K562 (cell line): Measurements from ENCODE around the gene SMARCA4. TPM values are rescaled to one million over a fixed set of nuclear protein-coding genes. Genes with fewer than 3 reads are reported as not detected.

Experiments
- ATAC-seq: fragments of 200-7000 bp; cut with Tn5 transposase; 3 replicates; pipeline ENCODE4 v1.9.1; 2020; ENCODE audit warnings: moderate library complexity
- BruUV-seq: library from RNA; stranded (reverse); fragments of 400-500 nt; replicated peaks from 2 replicates; lab custom pipeline; 2021; lab: Mats Ljungman, UMichigan
- CTCF ChIA-PET: fragments of 300-600 bp; formaldehyde crosslinking; extraction: SDS; loops from one replicate; lab custom pipeline; 2021; ENCODE audit warnings: low intra/inter-chr PET ratio; lab: Yijun Ruan, JAX
- POLR2A ChIA-PET: fragments of 300-600, 350-650 bp; sonication (Branson Sonifier 250); formaldehyde crosslinking; extraction: SDS; loops from one replicate; lab custom pipeline; 2021; ENCODE audit warnings: antibody characterized with exemption, inconsistent platforms; lab: Yijun Ruan, JAX
- DNase-seq, 4 experiments: peaks; one replicate each; pipeline versions ENCODE4 v3.0.0 to v3.0.0-alpha.2; 2011 to 2018; ENCODE audit warnings: low spot score in 3 of 4, mixed read lengths in 3 of 4; ENCODE audit errors: extremely low read depth in 1 of 4
- FAIRE-seq: peaks from 2 replicates; lab custom pipeline; 2011; peaks lifted over from hg19 to GRCh38; lab: Jason Lieb, UNC
- H2AFZ ChIP-seq: 2 replicates; pipeline ENCODE4 v1.6.0; 2011; ENCODE audit warnings: low read depth, low read length, control low read depth, inconsistent platforms
- H3K27ac ChIP-seq: fragments of 200-600 bp; 3 replicates; pipeline ENCODE4 v1.8.0; 2011; ENCODE audit warnings: low read depth, mild to moderate bottlenecking, control low read depth, inconsistent platforms, low read length, moderate library complexity, mixed read lengths; ENCODE audit errors: extremely low read depth
- H3K27me3 ChIP-seq, 2 experiments: fragments of 300-600 bp in 1 of 2; 2 replicates in 1 of 2; 3 replicates in 1 of 2; pipeline versions ENCODE4 v1.6.0 to v1.8.0; 2011; ENCODE audit warnings: inconsistent platforms in 2 of 2, low read length in 2 of 2, mild to moderate bottlenecking in 1 of 2, mixed read lengths in 1 of 2, moderate library complexity in 1 of 2; ENCODE audit not compliant: control insufficient read depth in 2 of 2, insufficient read depth in 2 of 2
- H3K36me3 ChIP-seq: fragments of 300-600 bp; 3 replicates; pipeline ENCODE4 v1.8.0; 2011; ENCODE audit warnings: mild to moderate bottlenecking, low read length, inconsistent platforms; ENCODE audit not compliant: control insufficient read depth, insufficient read depth
- H3K4me1 ChIP-seq, 2 experiments: fragments of 200-600 bp in 1 of 2; replicated peaks in 1 of 2; 2 replicates in 1 of 2; 3 replicates in 1 of 2; pipeline versions ENCODE4 v1.5.1 to v1.8.0; 2011; ENCODE audit warnings: inconsistent platforms in 2 of 2, low read length in 2 of 2, mild to moderate bottlenecking in 1 of 2, mixed read lengths in 1 of 2, moderate library complexity in 1 of 2; ENCODE audit not compliant: control insufficient read depth in 2 of 2, insufficient read depth in 2 of 2
- H3K4me2 ChIP-seq: 2 replicates; pipeline ENCODE4 v1.6.1; 2011; ENCODE audit warnings: low read length, control low read depth, inconsistent platforms, mixed read lengths; ENCODE audit not compliant: insufficient read depth
- H3K4me3 ChIP-seq: fragments of 200-600 bp; sonication (generic), shearing (Covaris generic); 2 replicates; pipeline ENCODE4 v1.5.1; 2016; ENCODE audit warnings: control low read depth, inconsistent platforms
- H3K79me2 ChIP-seq: fragments of 200-600 bp; 3 replicates; pipeline ENCODE4 v1.8.0; 2011; ENCODE audit warnings: low read length, inconsistent platforms; ENCODE audit not compliant: control insufficient read depth, insufficient read depth
- H3K9ac ChIP-seq, 2 experiments: 2 replicates each; pipeline versions ENCODE4 v1.6.0 to v1.6.1; 2011; ENCODE audit warnings: low read depth in 2 of 2, low read length in 2 of 2, control low read depth in 1 of 2, inconsistent platforms in 1 of 2, mild to moderate bottlenecking in 1 of 2, mixed read lengths in 1 of 2; ENCODE audit not compliant: insufficient read depth in 1 of 2
- H3K9me1 ChIP-seq: one replicate; pipeline ENCODE4 v1.6.0; 2011; ENCODE audit warnings: inconsistent platforms, mild to moderate bottlenecking, low read length, moderate library complexity; ENCODE audit not compliant: control insufficient read depth, insufficient read depth
- H3K9me3 ChIP-seq: replicated peaks from 2 replicates; pipeline ENCODE4 v1.5.1; 2011; ENCODE audit warnings: low read depth, low read length, inconsistent platforms; ENCODE audit not compliant: control insufficient read depth, insufficient read depth
- H4K20me1 ChIP-seq: replicated peaks from 2 replicates; pipeline ENCODE4 v1.6.1; 2011; ENCODE audit warnings: low read length, inconsistent platforms, mixed read lengths; ENCODE audit not compliant: control insufficient read depth, insufficient read depth
- ARID2 ChIP-seq: fragments of 450-650 bp; IDR thresholded peaks from 2 replicates; pipeline ENCODE4 v1.6.1; 2017; ENCODE audit warnings: antibody characterized with exemption, mild to moderate bottlenecking
- DIDO1 ChIP-seq: fragments of 450-650 bp; IDR thresholded peaks from 2 replicates; pipeline ENCODE4 v1.6.1; 2016; ENCODE audit warnings: low read depth, missing biosample characterization, missing genetic modification characterization
- ESRRB ChIP-seq: fragments of 250-450 bp; sonication (Bioruptor Pico); IDR thresholded peaks from 2 replicates; pipeline ENCODE4 v1.5.0; 2020; ENCODE audit warnings: mild to moderate bottlenecking, moderate library complexity, borderline replicate concordance
- NUFIP1 ChIP-seq: fragments of 450-650 bp; IDR thresholded peaks from 2 replicates; pipeline ENCODE4 v1.6.1; 2018; ENCODE audit not compliant: partially characterized antibody
- POLR2A ChIP-seq: fragments of 450-650 bp; conservative IDR thresholded peaks from 2 replicates; pipeline ENCODE4 v1.6.1; 2016
- POLR2B ChIP-seq: fragments of 450-650 bp; IDR thresholded peaks from 2 replicates; pipeline ENCODE4 v1.6.1; 2018; ENCODE audit warnings: low read depth; ENCODE audit not compliant: partially characterized antibody
- POLR2G ChIP-seq: fragments of 200-400 bp; formaldehyde crosslinking; IDR thresholded peaks from 2 replicates; pipeline ENCODE4 v1.6.1; 2017; ENCODE audit warnings: low read depth, mild to moderate bottlenecking, antibody characterized with exemption, low read length, moderate library complexity
- TAF15 ChIP-seq: fragments of 200-400 bp; formaldehyde crosslinking; IDR thresholded peaks from 2 replicates; pipeline ENCODE4 v1.6.1; 2017; ENCODE audit warnings: mild to moderate bottlenecking, low read depth, low read length, moderate library complexity
- TCF7L2 ChIP-seq: fragments of 150-350 bp; IDR thresholded peaks from 2 replicates; pipeline ENCODE4 v1.6.1; 2016; ENCODE audit warnings: low read depth, mild to moderate bottlenecking, low read length, moderate library complexity
- ZBED1 ChIP-seq: IDR thresholded peaks from 2 replicates; pipeline ENCODE4 v1.6.1; 2014
- ZBTB12 ChIP-seq: fragments of 250-450 bp; sonication (Bioruptor Pico); IDR thresholded peaks from 2 replicates; pipeline ENCODE4 v1.4.0; 2020
- ZFX ChIP-seq: sonication (generic); formaldehyde crosslinking; IDR thresholded peaks from 2 replicates; pipeline ENCODE4 v1.8.0; 2022; ENCODE audit warnings: mild to moderate bottlenecking, missing genetic modification reagents, moderate library complexity
- ZNF347 ChIP-seq: fragments of 450-650 bp; formaldehyde crosslinking; IDR thresholded peaks from 2 replicates; pipeline ENCODE4 v1.4.0; 2020; ENCODE audit warnings: low read depth, mild to moderate bottlenecking, moderate library complexity
- WGBS: fragments of 100-300 bp; shearing (Covaris generic); methylation state at CpG from one replicate; pipeline ENCODE4 v1.1.6; 2016; ENCODE audit warnings: low coverage, mixed read lengths; ENCODE audit not compliant: insufficient coverage; ENCODE audit errors: missing lambda C conversion rate; 5-methylcytosine and 5-hydroxymethylcytosine counted together
- in situ Hi-C: fragments of 300-500 bp; cut with MboI; formaldehyde crosslinking; loops from 4 replicates; pipeline ENCODE4 v1.15.0; 2018; ENCODE audit warnings: inconsistent platforms, mixed read lengths
- intact Hi-C: fragments of 100-400 bp; cut with micrococcal nuclease; formaldehyde crosslinking; loops from 2 replicates; pipeline ENCODE4 v1.14.2; 2022
- polyA plus RNA-seq, 8 experiments: library from polyadenylated mRNA; depleted of rRNA in 4 of 8; stranded (reverse) in 5 of 8; unstranded in 3 of 8; fragments of >200 nt; fragmentation: Nextera tagmentation in 2 of 8; fragmentation: Illumina TruSeq in 1 of 8; extraction: Ambion mirVana in 2 of 8; extraction: Trizol in 1 of 8; gene quantifications; 2 replicates each; pipeline versions ENCODE4 v1.2.1 to v1.2.3, GENCODE V29; 2011 to 2014; ENCODE audit warnings: inconsistent platforms in 1 of 8, missing spikeins in 1 of 8
- total RNA-seq, 7 experiments: library from RNA; depleted of rRNA in 6 of 7; stranded (reverse); fragments of >200 nt in 6 of 7; fragmentation: Illumina TruSeq in 2 of 7; extraction: Trizol in 2 of 7; gene quantifications; 2 replicates each; pipeline versions ENCODE4 v1.2.1 to v1.2.3, GENCODE V29; 2011 to 2021; ENCODE audit warnings: low replicate concordance in 1 of 7

The SMARCA4 gene
- total and polyA plus RNA-seq, 9 of the 15 experiments (the other 6 are each of a cell fraction or from before 2014, with no cell fraction given) = 19.3 to 207 (median 52.1) TPM

DNA sequence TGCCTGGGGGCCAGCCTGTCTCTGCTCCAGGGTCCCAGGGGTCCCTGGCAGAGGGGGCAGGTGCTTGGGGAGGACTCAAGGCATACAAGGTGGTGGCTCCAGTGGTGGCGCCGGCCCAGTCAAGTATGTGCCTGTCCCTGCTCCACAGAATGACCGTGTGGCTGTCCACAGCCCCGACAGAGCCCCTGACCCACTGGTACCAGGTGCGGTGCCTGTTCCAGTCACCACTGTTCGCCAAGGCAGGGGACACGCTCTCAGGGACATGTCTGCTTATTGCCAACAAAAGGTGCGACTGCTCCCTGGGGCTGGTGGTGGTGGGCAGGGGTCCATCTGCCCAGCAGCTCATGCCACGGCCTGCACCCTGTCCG lies 40.6 kb upstream of the SMARCA4 start:
- peaks cover 0 to 44% of the 10 kb centered on the region in 2 experiments; a peak in 2 of 5 replicates for H3K4me1 ChIP-seq
- H3K9ac ChIP-seq = no peak overlapping the region; a peak in 1 of 4 replicates
- peaks cover 5% of the 10 kb centered on the region for H3K9me1 ChIP-seq
- FAIRE-seq (no peak), ATAC-seq (no peak), DNase-seq (no peak)
- POLR2A ChIA-PET = interaction anchor here (0.5 to 0.6 kb wide), 3 partner anchors 10 to 260 kb away, joined by 3 read pairs; no protein-coding TSS in a partner anchor
- peaks cover 80% of the 10 kb centered on the region; the same call in 1 of the 3 replicates for H3K36me3 ChIP-seq
- in situ Hi-C loops = no loop called here
- BruUV-seq = no TSS peak
- H3K27ac ChIP-seq = no peak overlapping the region
- H4K20me1 ChIP-seq = no peaks in the 10 kb centered on the region
- H3K27me3 ChIP-seq = no peaks in the 10 kb centered on the region
- H3K9me3 ChIP-seq = no peaks in the 10 kb centered on the region
- intact Hi-C loops = no loop called here
- no peak for TF ChIP-seq TAF15
- 0 out of 2 replicates have a peak, but pooled peaks have one; percentile 5 for TF ChIP-seq POLR2A
- TF ChIP-seq, all 486 proteins: peak for 1
- Histone ChIP-seq H2AFZ (no peak overlapping the region), H3K4me2 (no peak overlapping the region), H3K4me3 (no peak overlapping the region), H3K79me2 (no peaks in the 10 kb centered on the region)
- CTCF ChIA-PET = no interaction called here
- WGBS = 90% methylated on average over 9 of the region's 10 CpGs

DNA sequence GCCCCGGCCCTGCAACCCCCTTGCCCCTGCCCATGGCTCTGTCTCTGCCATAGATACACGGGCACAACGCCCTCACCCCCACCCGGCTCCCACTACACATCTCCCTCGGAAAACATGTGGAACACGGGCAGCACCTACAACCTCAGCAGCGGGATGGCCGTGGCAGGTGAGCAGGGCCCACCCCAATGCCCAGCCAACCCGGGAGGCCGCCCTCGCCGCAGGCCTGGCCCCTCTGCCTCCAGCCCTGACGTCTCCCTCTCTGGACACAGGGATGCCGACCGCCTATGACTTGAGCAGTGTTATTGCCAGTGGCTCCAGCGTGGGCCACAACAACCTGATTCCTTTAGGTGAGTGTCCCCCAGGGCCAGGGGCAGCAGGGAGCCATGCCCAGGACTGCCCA lies 40.0 kb upstream of the SMARCA4 start:
- Histone ChIP-seq H3K9me3 (no peaks in the 10 kb centered on the region), H3K9ac (peak overlapping the region in 1 of 2 experiments; percentile 37; a peak in 1 of 4 replicates), H3K9me1 (peaks cover 5% of the 10 kb centered on the region), H3K4me3 (no peak overlapping the region), H3K4me2 (no peak overlapping the region), H3K36me3 (peaks cover 79% of the 10 kb centered on the region; the same call in 2 of the 3 replicates), H2AFZ (no peak overlapping the region), H4K20me1 (no peaks in the 10 kb centered on the region), H3K27me3 (no peaks in the 10 kb centered on the region), H3K79me2 (no peaks in the 10 kb centered on the region), H3K4me1 (peaks cover 0 to 39% of the 10 kb centered on the region in 2 experiments; a peak in 1 of 5 replicates), H3K27ac (no peak overlapping the region)
- CTCF ChIA-PET = no interaction called here
- intact Hi-C loops (no loop called here), in situ Hi-C loops (no loop called here)
- BruUV-seq = no TSS peak
- TF ChIP-seq ESRRB (CRISPR knock-in tag) (no peak), TCF7L2 (no peak), POLR2B (peak; percentile 10), ZNF347 (CRISPR knock-in tag) (no peak), POLR2G (peak; percentile 65), ZBTB12 (CRISPR knock-in tag) (no peak), NUFIP1 (no peak), ZFX (CRISPR knock-in tag) (no peak), ZBED1 (no peak), DIDO1 (no peak), ARID2 (no peak)
- DNase-seq (no peak), ATAC-seq (no peak; the same call in 2 of the 3 replicates), FAIRE-seq (no peak)
- POLR2A ChIA-PET = interaction anchor here (0.5 to 0.6 kb wide), 2 partner anchors 10 to 246 kb away, joined by 3 read pairs; no protein-coding TSS in a partner anchor
- 96% methylated on average over 11 of the region's 16 CpGs for WGBS
